K562 (cell line): ENCODE results near the gene RBM15. TPM values are rescaled to one million over a fixed set of nuclear protein-coding genes. Genes with fewer than 3 reads are reported as not detected.

Source experiments
- ATAC-seq: fragments of 200-7000 bp; cut with Tn5 transposase; 3 replicates; pipeline ENCODE4 v1.9.1; 2020; ENCODE audit warnings: moderate library complexity
- BruUV-seq: library from RNA; stranded (reverse); fragments of 400-500 nt; replicated peaks from 2 replicates; lab custom pipeline; 2021; lab: Mats Ljungman, UMichigan
- CTCF ChIA-PET: fragments of 300-600 bp; formaldehyde crosslinking; extraction: SDS; loops from one replicate; lab custom pipeline; 2021; ENCODE audit warnings: low intra/inter-chr PET ratio; lab: Yijun Ruan, JAX
- POLR2A ChIA-PET: fragments of 300-600, 350-650 bp; sonication (Branson Sonifier 250); formaldehyde crosslinking; extraction: SDS; loops from one replicate; lab custom pipeline; 2021; ENCODE audit warnings: antibody characterized with exemption, inconsistent platforms; lab: Yijun Ruan, JAX
- DNase-seq, 4 experiments: peaks; one replicate each; pipeline versions ENCODE4 v3.0.0 to v3.0.0-alpha.2; 2011 to 2018; ENCODE audit warnings: low spot score in 3 of 4, mixed read lengths in 3 of 4; ENCODE audit errors: extremely low read depth in 1 of 4
- FAIRE-seq: peaks from 2 replicates; lab custom pipeline; 2011; peaks lifted over from hg19 to GRCh38; lab: Jason Lieb, UNC
- H2AFZ ChIP-seq: 2 replicates; pipeline ENCODE4 v1.6.0; 2011; ENCODE audit warnings: low read depth, low read length, control low read depth, inconsistent platforms
- H3K27ac ChIP-seq: fragments of 200-600 bp; 3 replicates; pipeline ENCODE4 v1.8.0; 2011; ENCODE audit warnings: low read depth, mild to moderate bottlenecking, control low read depth, inconsistent platforms, low read length, moderate library complexity, mixed read lengths; ENCODE audit errors: extremely low read depth
- H3K27me3 ChIP-seq, 2 experiments: fragments of 300-600 bp in 1 of 2; 2 replicates in 1 of 2; 3 replicates in 1 of 2; pipeline versions ENCODE4 v1.6.0 to v1.8.0; 2011; ENCODE audit warnings: inconsistent platforms in 2 of 2, low read length in 2 of 2, mild to moderate bottlenecking in 1 of 2, mixed read lengths in 1 of 2, moderate library complexity in 1 of 2; ENCODE audit not compliant: control insufficient read depth in 2 of 2, insufficient read depth in 2 of 2
- H3K36me3 ChIP-seq: fragments of 300-600 bp; 3 replicates; pipeline ENCODE4 v1.8.0; 2011; ENCODE audit warnings: mild to moderate bottlenecking, low read length, inconsistent platforms; ENCODE audit not compliant: control insufficient read depth, insufficient read depth
- H3K4me1 ChIP-seq, 2 experiments: fragments of 200-600 bp in 1 of 2; replicated peaks in 1 of 2; 2 replicates in 1 of 2; 3 replicates in 1 of 2; pipeline versions ENCODE4 v1.5.1 to v1.8.0; 2011; ENCODE audit warnings: inconsistent platforms in 2 of 2, low read length in 2 of 2, mild to moderate bottlenecking in 1 of 2, mixed read lengths in 1 of 2, moderate library complexity in 1 of 2; ENCODE audit not compliant: control insufficient read depth in 2 of 2, insufficient read depth in 2 of 2
- H3K4me2 ChIP-seq: 2 replicates; pipeline ENCODE4 v1.6.1; 2011; ENCODE audit warnings: low read length, control low read depth, inconsistent platforms, mixed read lengths; ENCODE audit not compliant: insufficient read depth
- H3K4me3 ChIP-seq: fragments of 200-600 bp; sonication (generic), shearing (Covaris generic); 2 replicates; pipeline ENCODE4 v1.5.1; 2016; ENCODE audit warnings: control low read depth, inconsistent platforms
- H3K79me2 ChIP-seq: fragments of 200-600 bp; 3 replicates; pipeline ENCODE4 v1.8.0; 2011; ENCODE audit warnings: low read length, inconsistent platforms; ENCODE audit not compliant: control insufficient read depth, insufficient read depth
- H3K9ac ChIP-seq, 2 experiments: 2 replicates each; pipeline versions ENCODE4 v1.6.0 to v1.6.1; 2011; ENCODE audit warnings: low read depth in 2 of 2, low read length in 2 of 2, control low read depth in 1 of 2, inconsistent platforms in 1 of 2, mild to moderate bottlenecking in 1 of 2, mixed read lengths in 1 of 2; ENCODE audit not compliant: insufficient read depth in 1 of 2
- H3K9me1 ChIP-seq: one replicate; pipeline ENCODE4 v1.6.0; 2011; ENCODE audit warnings: inconsistent platforms, mild to moderate bottlenecking, low read length, moderate library complexity; ENCODE audit not compliant: control insufficient read depth, insufficient read depth
- H3K9me3 ChIP-seq: replicated peaks from 2 replicates; pipeline ENCODE4 v1.5.1; 2011; ENCODE audit warnings: low read depth, low read length, inconsistent platforms; ENCODE audit not compliant: control insufficient read depth, insufficient read depth
- H4K20me1 ChIP-seq: replicated peaks from 2 replicates; pipeline ENCODE4 v1.6.1; 2011; ENCODE audit warnings: low read length, inconsistent platforms, mixed read lengths; ENCODE audit not compliant: control insufficient read depth, insufficient read depth
- CBFA2T2 ChIP-seq: fragments of 450-650 bp; conservative IDR thresholded peaks from 2 replicates; pipeline ENCODE4 v1.6.1; 2017; ENCODE audit warnings: mild to moderate bottlenecking
- HMGN3 ChIP-seq: IDR thresholded peaks from 2 replicates; pipeline ENCODE4 v1.6.1; 2011; ENCODE audit warnings: borderline replicate concordance, low read depth, mild to moderate bottlenecking, mixed read lengths, low read length; ENCODE audit not compliant: insufficient read length; ENCODE audit errors: extremely low read depth
- NCOR1 ChIP-seq: fragments of 450-650 bp; IDR thresholded peaks from 2 replicates; pipeline ENCODE4 v1.6.1; 2016; ENCODE audit warnings: mild to moderate bottlenecking, moderate library complexity
- PHTF2 ChIP-seq: fragments of 250-450 bp; sonication (Bioruptor Pico); IDR thresholded peaks from 2 replicates; pipeline ENCODE4 v1.5.0; 2021; ENCODE audit warnings: mild to moderate bottlenecking
- PTRF ChIP-seq: fragments of 450-650 bp; IDR thresholded peaks from 2 replicates; pipeline ENCODE4 v1.6.1; 2016; ENCODE audit warnings: mild to moderate bottlenecking, missing genetic modification characterization, missing compliant biosample characterization
- RAD21 ChIP-seq, 2 experiments: fragments of 250-450 bp in 1 of 2; fragments of 450-650 bp in 1 of 2; sonication (Bioruptor Pico) in 1 of 2; formaldehyde crosslinking in 1 of 2; IDR thresholded peaks in 1 of 2; conservative IDR thresholded peaks in 1 of 2; 2 replicates each; pipeline versions ENCODE4 v1.4.0 to v1.8.0; 2020 to 2022; ENCODE audit warnings: mild to moderate bottlenecking in 2 of 2, moderate library complexity in 1 of 2
- ZNF217 ChIP-seq: sonication (generic); formaldehyde crosslinking; IDR thresholded peaks from 2 replicates; pipeline ENCODE4 v1.8.0; 2022; ENCODE audit warnings: mild to moderate bottlenecking, missing genetic modification reagents
- ZNF253 ChIP-seq: fragments of 250-450 bp; sonication (Bioruptor Pico); conservative IDR thresholded peaks from 2 replicates; pipeline ENCODE4 v1.6.1; 2021; ENCODE audit warnings: mild to moderate bottlenecking
- ZNF717 ChIP-seq: fragments of 250-450 bp; sonication (Bioruptor Pico); IDR thresholded peaks from 2 replicates; pipeline ENCODE4 v1.5.0; 2021
- WGBS: fragments of 100-300 bp; shearing (Covaris generic); methylation state at CpG from one replicate; pipeline ENCODE4 v1.1.6; 2016; ENCODE audit warnings: low coverage, mixed read lengths; ENCODE audit not compliant: insufficient coverage; ENCODE audit errors: missing lambda C conversion rate; 5-methylcytosine and 5-hydroxymethylcytosine counted together
- in situ Hi-C: fragments of 300-500 bp; cut with MboI; formaldehyde crosslinking; loops from 4 replicates; pipeline ENCODE4 v1.15.0; 2018; ENCODE audit warnings: inconsistent platforms, mixed read lengths
- intact Hi-C: fragments of 100-400 bp; cut with micrococcal nuclease; formaldehyde crosslinking; loops from 2 replicates; pipeline ENCODE4 v1.14.2; 2022
- polyA plus RNA-seq, 8 experiments: library from polyadenylated mRNA; depleted of rRNA in 4 of 8; stranded (reverse) in 5 of 8; unstranded in 3 of 8; fragments of >200 nt; fragmentation: Nextera tagmentation in 2 of 8; fragmentation: Illumina TruSeq in 1 of 8; extraction: Ambion mirVana in 2 of 8; extraction: Trizol in 1 of 8; gene quantifications; 2 replicates each; pipeline versions ENCODE4 v1.2.1 to v1.2.3, GENCODE V29; 2011 to 2014; ENCODE audit warnings: inconsistent platforms in 1 of 8, missing spikeins in 1 of 8
- total RNA-seq, 7 experiments: library from RNA; depleted of rRNA in 6 of 7; stranded (reverse); fragments of >200 nt in 6 of 7; fragmentation: Illumina TruSeq in 2 of 7; extraction: Trizol in 2 of 7; gene quantifications; 2 replicates each; pipeline versions ENCODE4 v1.2.1 to v1.2.3, GENCODE V29; 2011 to 2021; ENCODE audit warnings: low replicate concordance in 1 of 7
- TF ChIP-seq, protein P1 (sequence below): fragments of 450-650 bp; IDR thresholded peaks from 2 replicates; pipeline ENCODE4 v1.6.1; 2014; ENCODE audit warnings: low read depth, mild to moderate bottlenecking, moderate library complexity, borderline replicate concordance
- TF ChIP-seq, protein P2 (sequence below), 2 experiments: fragments of 450-650 bp; IDR thresholded peaks; 2 replicates each; pipeline ENCODE4 v1.6.1; 2016; ENCODE audit warnings: mild to moderate bottlenecking in 2 of 2, borderline replicate concordance in 1 of 2, low read depth in 1 of 2, moderate library complexity in 1 of 2

The RBM15 gene
- total and polyA plus RNA-seq, 9 of the 15 experiments (the other 6 are each of a cell fraction or from before 2014, with no cell fraction given): 2.4 to 63.4 (median 28.2) TPM

DNA sequence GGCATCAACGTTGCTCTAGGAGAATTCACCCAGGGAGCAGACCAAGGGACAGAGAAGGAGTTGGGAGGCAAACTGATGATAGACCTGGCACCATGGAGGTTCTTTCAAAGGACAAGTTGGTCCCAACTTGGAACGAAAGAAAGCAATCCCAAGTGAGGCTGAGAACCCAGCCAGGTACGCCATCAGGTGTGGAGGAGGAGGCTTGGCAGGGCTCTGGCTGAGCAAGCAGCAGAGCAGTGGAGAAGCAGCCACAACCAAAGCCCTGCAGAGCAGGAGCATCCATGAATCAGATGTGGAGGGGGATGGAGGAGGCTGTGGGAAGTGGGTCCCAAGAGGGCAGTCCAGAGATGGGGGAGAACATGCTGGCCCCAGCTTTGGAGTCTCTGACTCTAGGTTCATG is 36.3 kb upstream of the RBM15 start (continued):
- TF ChIP-seq ZNF217 (CRISPR knock-in tag): no peak

GRCh38 chr1:110305900-110306420 is 33.2 kb upstream of the RBM15 start:
- intact Hi-C loops: no loop called here
- H3K9me1 ChIP-seq: no peaks in the 10 kb centered on the region
- in situ Hi-C loops: no loop called here
- ATAC-seq (no peak), FAIRE-seq (no peak), DNase-seq (no peak)
- H3K4me1 ChIP-seq: no peaks in the 10 kb centered on the region
- TF ChIP-seq, protein P1, sequence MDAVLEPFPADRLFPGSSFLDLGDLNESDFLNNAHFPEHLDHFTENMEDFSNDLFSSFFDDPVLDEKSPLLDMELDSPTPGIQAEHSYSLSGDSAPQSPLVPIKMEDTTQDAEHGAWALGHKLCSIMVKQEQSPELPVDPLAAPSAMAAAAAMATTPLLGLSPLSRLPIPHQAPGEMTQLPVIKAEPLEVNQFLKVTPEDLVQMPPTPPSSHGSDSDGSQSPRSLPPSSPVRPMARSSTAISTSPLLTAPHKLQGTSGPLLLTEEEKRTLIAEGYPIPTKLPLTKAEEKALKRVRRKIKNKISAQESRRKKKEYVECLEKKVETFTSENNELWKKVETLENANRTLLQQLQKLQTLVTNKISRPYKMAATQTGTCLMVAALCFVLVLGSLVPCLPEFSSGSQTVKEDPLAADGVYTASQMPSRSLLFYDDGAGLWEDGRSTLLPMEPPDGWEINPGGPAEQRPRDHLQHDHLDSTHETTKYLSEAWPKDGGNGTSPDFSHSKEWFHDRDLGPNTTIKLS: no peak
- TF ChIP-seq, protein P2, sequence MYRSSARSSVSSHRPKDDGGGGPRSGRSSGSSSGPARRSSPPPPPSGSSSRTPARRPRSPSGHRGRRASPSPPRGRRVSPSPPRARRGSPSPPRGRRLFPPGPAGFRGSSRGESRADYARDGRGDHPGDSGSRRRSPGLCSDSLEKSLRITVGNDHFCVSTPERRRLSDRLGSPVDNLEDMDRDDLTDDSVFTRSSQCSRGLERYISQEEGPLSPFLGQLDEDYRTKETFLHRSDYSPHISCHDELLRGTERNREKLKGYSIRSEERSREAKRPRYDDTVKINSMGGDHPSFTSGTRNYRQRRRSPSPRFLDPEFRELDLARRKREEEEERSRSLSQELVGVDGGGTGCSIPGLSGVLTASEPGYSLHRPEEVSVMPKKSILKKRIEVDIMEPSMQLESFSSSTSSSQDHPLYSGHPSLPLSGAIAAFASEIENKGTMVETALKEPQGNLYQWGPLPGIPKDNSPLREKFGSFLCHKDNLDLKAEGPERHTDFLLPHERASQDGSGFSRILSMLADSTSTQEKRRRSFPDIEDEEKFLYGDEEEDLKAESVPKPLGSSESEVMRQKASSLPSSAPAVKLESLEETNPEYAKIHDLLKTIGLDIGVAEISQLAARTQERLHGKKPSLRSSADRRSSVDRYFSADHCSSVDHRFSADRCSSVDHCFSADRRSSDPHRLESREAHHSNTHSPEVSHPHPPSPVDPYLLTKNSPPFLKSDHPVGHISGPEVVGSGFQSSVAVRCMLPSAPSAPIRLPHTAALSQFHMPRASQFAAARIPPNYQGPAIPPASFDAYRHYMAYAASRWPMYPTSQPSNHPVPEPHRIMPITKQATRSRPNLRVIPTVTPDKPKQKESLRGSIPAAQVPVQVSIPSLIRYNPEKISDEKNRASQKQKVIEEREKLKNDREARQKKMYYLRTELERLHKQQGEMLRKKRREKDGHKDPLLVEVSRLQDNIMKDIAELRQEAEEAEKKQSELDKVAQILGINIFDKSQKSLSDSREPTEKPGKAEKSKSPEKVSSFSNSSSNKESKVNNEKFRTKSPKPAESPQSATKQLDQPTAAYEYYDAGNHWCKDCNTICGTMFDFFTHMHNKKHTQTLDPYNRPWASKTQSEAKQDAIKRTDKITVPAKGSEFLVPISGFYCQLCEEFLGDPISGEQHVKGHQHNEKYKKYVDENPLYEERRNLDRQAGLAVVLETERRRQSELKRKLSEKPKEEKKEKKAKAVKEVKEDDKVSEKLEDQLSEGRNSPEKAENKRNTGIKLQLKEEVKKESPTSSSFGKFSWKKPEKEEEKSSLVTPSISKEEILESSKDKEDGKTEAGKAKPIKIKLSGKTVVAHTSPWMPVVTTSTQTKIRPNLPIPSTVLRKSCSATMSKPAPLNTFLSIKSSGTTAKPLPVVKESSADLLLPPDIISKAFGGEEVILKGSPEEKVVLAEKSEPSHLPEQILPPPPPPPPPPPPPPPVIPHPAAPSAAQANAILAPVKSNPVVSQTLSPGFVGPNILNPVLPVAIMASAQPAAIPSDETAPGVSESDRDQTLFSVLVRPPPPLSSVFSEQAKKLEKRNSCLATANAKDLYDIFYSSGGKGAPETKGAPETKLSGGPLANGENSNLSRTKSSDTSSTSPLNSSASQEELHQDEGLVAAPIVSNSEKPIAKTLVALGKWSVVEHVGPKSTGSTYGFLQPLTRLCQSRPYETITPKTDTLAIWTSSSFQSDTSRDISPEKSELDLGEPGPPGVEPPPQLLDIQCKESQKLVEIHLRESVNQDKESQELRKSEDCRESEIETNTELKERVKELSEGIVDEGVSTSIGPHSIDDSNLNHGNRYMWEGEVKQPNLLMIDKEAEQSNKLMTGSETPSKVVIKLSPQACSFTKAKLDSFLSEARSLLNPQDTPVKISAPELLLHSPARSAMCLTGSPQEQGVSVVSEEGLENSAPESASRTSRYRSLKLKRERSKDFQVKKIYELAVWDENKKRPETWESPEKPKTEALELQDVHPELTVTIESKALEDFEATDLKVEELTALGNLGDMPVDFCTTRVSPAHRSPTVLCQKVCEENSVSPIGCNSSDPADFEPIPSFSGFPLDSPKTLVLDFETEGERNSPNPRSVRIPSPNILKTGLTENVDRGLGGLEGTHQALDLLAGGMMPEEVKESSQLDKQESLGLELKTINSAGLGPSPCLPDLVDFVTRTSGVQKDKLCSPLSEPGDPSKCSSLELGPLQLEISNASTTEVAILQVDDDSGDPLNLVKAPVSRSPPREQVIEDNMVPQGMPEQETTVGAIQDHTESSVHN (IDR thresholded peaks at IDR 0.05; ENCODE audit: borderline replicate concordance in 1 of 2, low read depth in 1 of 2): no peak
- TF ChIP-seq ZNF253 (CRISPR knock-in tag) (no peak), CBFA2T2 (no peak), PTRF (tag) (no peak), ZNF717 (CRISPR knock-in tag) (no peak), HMGN3 (no peak), RAD21 (CRISPR knock-in tag; conservative IDR thresholded peaks at IDR 0.05 in 1 of 2, IDR thresholded peaks at IDR 0.05 in 1 of 2) (no peak), PHTF2 (no peak), NCOR1 (no peak)
- H3K36me3 ChIP-seq: no peaks in the 10 kb centered on the region
- no peak overlapping the region for H3K4me2 ChIP-seq
- H3K79me2 ChIP-seq: no peaks in the 10 kb centered on the region
- peaks cover 11% of the 10 kb centered on the region; the same call in 1 of the 2 replicates for H4K20me1 ChIP-seq
- H3K9me3 ChIP-seq: no peaks in the 10 kb centered on the region
- H3K27ac ChIP-seq: no peak overlapping the region
- WGBS: 0% methylated on average over 2 of the region's 2 CpGs
- peaks cover 7 to 39% of the 10 kb centered on the region in 2 experiments; a peak in 4 of 5 replicates for H3K27me3 ChIP-seq
- no peak overlapping the region for H3K9ac ChIP-seq
- no peak overlapping the region for H2AFZ ChIP-seq
- ChIA-PET CTCF (no interaction called here), POLR2A (interaction anchor here (0.7 to 0.8 kb wide), 2 partner anchors 16 to 176 kb away, joined by 3 to 4 read pairs; no protein-coding TSS in a partner anchor)
- no TSS peak for BruUV-seq
- H3K4me3 ChIP-seq: no peak overlapping the region
